ENCODE results near the gene SLC39A13. TPM values are rescaled to one million over a fixed set of nuclear protein-coding genes. Genes with fewer than 3 reads are reported as not detected.

SLC39A13 gene
- total and polyA plus RNA-seq, 2 of the 4 experiments (the other 2 are of a cell fraction) = 32.4 to 144 TPM

- no TSS peak for BruUV-seq (replicated peaks)
- Histone ChIP-seq H3K4me3 (ENCODE audit: insufficient read depth, low read depth, low read length) (no peak overlapping the region), H2BK120ac (ENCODE audit: low read depth, low read length) (no peak overlapping the region), H3K9ac (ENCODE audit: low read depth, low read length) (no peak overlapping the region), H3K4ac (ENCODE audit: low read depth, low read length) (no peak overlapping the region), H3K79me1 (ENCODE audit: low read depth in 1 of 2, low read length in 2 of 2) (no peaks in the 10 kb centered on the region), H3K9me1 (ENCODE audit: insufficient read depth, low read length) (no peaks in the 10 kb centered on the region; the same call in 1 of the 2 replicates), H2BK5ac (ENCODE audit: low read depth, low read length, poor library complexity, severe bottlenecking) (no peak overlapping the region), H3K23ac (ENCODE audit: low read depth, low read length) (no peak overlapping the region), H3K36me3 (ENCODE audit: control insufficient read depth, insufficient read depth, low read length) (no peaks in the 10 kb centered on the region), H2AFZ (replicated peaks; ENCODE audit: low read length, poor library complexity) (no peak overlapping the region), H3K4me1 (ENCODE audit: control insufficient read depth, insufficient read depth, low read length) (no peaks in the 10 kb centered on the region), H2AK9ac (replicated peaks; ENCODE audit: low read depth, low read length, poor library complexity) (no peak overlapping the region), H4K8ac (ENCODE audit: low read depth in 2 of 2, low read length in 2 of 2) (no peak overlapping the region), H4K91ac (ENCODE audit: insufficient read depth, low read depth, low read length) (no peak overlapping the region), H2BK15ac (ENCODE audit: low read depth, low read length) (no peak overlapping the region), H3K56ac (ENCODE audit: extremely low read depth, insufficient read depth, low read length) (no peak overlapping the region), H4K5ac (ENCODE audit: low read depth, low read length) (no peak overlapping the region), H3K4me2 (ENCODE audit: low read depth, low read length) (no peak overlapping the region), H2BK20ac (ENCODE audit: low read depth, low read length) (no peak overlapping the region), H4K20me1 (ENCODE audit: insufficient read depth, low read length) (no peaks in the 10 kb centered on the region), H3K27me3 (ENCODE audit: control insufficient read depth, insufficient read depth, low read length) (no peaks in the 10 kb centered on the region), H3K18ac (ENCODE audit: low read depth, low read length) (no peak overlapping the region), H3K27ac (ENCODE audit: insufficient read depth, low read length) (no peak overlapping the region), H3K9me3 (ENCODE audit: control insufficient read depth, insufficient read depth, low read length) (no peaks in the 10 kb centered on the region), H2AK5ac (ENCODE audit: low read depth, low read length) (no peak overlapping the region), H3K14ac (replicated peaks; ENCODE audit: low read depth, low read length) (no peak overlapping the region)
- ATAC-seq (ENCODE audit: low read depth) (no peak), DNase-seq (no peak)
- dilution Hi-C loops (cut with HindIII; ENCODE audit: low sequenced_read_pairs, unreplicated experiment) (no loop called here), intact Hi-C loops (cut with micrococcal nuclease) (no loop called here), in situ Hi-C loops (cut with MboI; ENCODE audit: low sequenced_read_pairs) (no loop called here)
- ChIA-PET CTCF (no interaction called here), POLR2A (ENCODE audit: unreplicated experiment) (no interaction called here)
- TF ChIP-seq MAZ (IDR thresholded peaks at IDR 0.05; ENCODE audit: borderline replicate concordance, low read depth, low read length) (no peak), USF2 (IDR thresholded peaks at IDR 0.05; ENCODE audit: low read depth, low read length) (no peak), CEBPB (IDR thresholded peaks at IDR 0.05; ENCODE audit: low read depth, low read length) (no peak), MXI1 (IDR thresholded peaks at IDR 0.05; ENCODE audit: borderline replicate concordance, low read depth, low read length) (no peak), MAFK (IDR thresholded peaks at IDR 0.05; ENCODE audit: low read depth, low read length) (no peak), BHLHE40 (IDR thresholded peaks at IDR 0.05; ENCODE audit: low read depth, low read length) (no peak), NFE2L2 (IDR thresholded peaks at IDR 0.05; ENCODE audit: low read depth, low read length) (no peak), RCOR1 (IDR thresholded peaks at IDR 0.05; ENCODE audit: insufficient replicate concordance, low read length) (no peak), FOS (IDR thresholded peaks at IDR 0.05; ENCODE audit: low read depth, low read length) (no peak), RFX5 (IDR thresholded peaks at IDR 0.05; ENCODE audit: low read depth, low read length) (no peak), ELK1 (IDR thresholded peaks at IDR 0.05; ENCODE audit: borderline replicate concordance, low read depth, low read length) (no peak), CTCF (conservative IDR thresholded peaks at IDR 0.05; ENCODE audit: low read depth, low read length) (no peak), CHD1 (IDR thresholded peaks at IDR 0.05; ENCODE audit: low read depth, low read length) (no peak), RAD21 (IDR thresholded peaks at IDR 0.05; ENCODE audit: low read length) (no peak), POLR2A (IDR thresholded peaks at IDR 0.05; ENCODE audit: low read depth, low read length) (no peak), SMC3 (IDR thresholded peaks at IDR 0.05; ENCODE audit: low read depth, low read length) (no peak)
- 60% methylated on average over 1 of the region's 2 CpGs; no CpG with 5 or more reads in 1 of the 2 experiments for WGBS, 2 experiments (ENCODE audit: extremely low coverage in 2 of 2, insufficient read length in 1 of 2)
These were observed 31.7 kb downstream of the SLC39A13 start for GRCh38 chr11:47440054-47440476.

Measured in IMR-90 (cell line).